ENCODE results near the gene ESR2.
"Not testable (repeated sequence)": the region's sequence is repeated elsewhere in the genome, so short reads cannot be mapped to it uniquely, and the experiment has no call there.

- TF ChIP-seq EP300 (IDR thresholded peaks at IDR 0.05) = not testable (repeated sequence)
- TF ChIP-seq, protein P1, sequence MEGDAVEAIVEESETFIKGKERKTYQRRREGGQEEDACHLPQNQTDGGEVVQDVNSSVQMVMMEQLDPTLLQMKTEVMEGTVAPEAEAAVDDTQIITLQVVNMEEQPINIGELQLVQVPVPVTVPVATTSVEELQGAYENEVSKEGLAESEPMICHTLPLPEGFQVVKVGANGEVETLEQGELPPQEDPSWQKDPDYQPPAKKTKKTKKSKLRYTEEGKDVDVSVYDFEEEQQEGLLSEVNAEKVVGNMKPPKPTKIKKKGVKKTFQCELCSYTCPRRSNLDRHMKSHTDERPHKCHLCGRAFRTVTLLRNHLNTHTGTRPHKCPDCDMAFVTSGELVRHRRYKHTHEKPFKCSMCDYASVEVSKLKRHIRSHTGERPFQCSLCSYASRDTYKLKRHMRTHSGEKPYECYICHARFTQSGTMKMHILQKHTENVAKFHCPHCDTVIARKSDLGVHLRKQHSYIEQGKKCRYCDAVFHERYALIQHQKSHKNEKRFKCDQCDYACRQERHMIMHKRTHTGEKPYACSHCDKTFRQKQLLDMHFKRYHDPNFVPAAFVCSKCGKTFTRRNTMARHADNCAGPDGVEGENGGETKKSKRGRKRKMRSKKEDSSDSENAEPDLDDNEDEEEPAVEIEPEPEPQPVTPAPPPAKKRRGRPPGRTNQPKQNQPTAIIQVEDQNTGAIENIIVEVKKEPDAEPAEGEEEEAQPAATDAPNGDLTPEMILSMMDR (IDR thresholded peaks at IDR 0.05) = not testable (repeated sequence)
These were observed 250.9 kb downstream of the ESR2 start for GRCh38 chr14:64043296-64043695.
